Lower leg skin (tissue), 3 donors: Measurements from ENCODE around the gene FOXL1.

Experiments used
- CTCF ChIP-seq, 3 donors: fragments of 450-650 bp; IDR thresholded peaks; one replicate each; pipeline ENCODE4 v1.5.1; 2016; ENCODE audit warnings: antibody characterized with exemption in 3 of 3, mild to moderate bottlenecking in 3 of 3, moderate library complexity in 2 of 3
- POLR2A ChIP-seq, 2 donors: fragments of 450-650 bp; IDR thresholded peaks; one replicate each; pipeline ENCODE4 v1.6.1; 2016 to 2017; ENCODE audit warnings: antibody characterized with exemption in 2 of 2, mild to moderate bottlenecking in 1 of 2, moderate library complexity in 1 of 2

- TF ChIP-seq CTCF (IDR thresholded peaks at IDR 0.05), result no peak
- no peak for TF ChIP-seq POLR2A (IDR thresholded peaks at IDR 0.05)
Measured at GRCh38 chr16:86538196-86538780, 40.1 kb upstream of the FOXL1 start.
